DOHH2 (cell line): ENCODE results near the gene PRUNE1.

ENCODE experiments used
- H3F3A ChIP-seq: fragments of 200-600 bp; sonication (generic), shearing (Covaris generic); 2 replicates; pipeline ENCODE4 v1.6.0; 2016; ENCODE audit warnings: antibody characterized with exemption, mild to moderate bottlenecking; ENCODE audit not compliant: control insufficient read depth, insufficient read depth
- H3K27ac ChIP-seq: fragments of 200-600 bp; sonication (generic); 2 replicates; pipeline ENCODE4 v1.5.1; 2014; ENCODE audit warnings: low read depth, mild to moderate bottlenecking, low read length, moderate library complexity
- H3K27me3 ChIP-seq: fragments of 200-600 bp; sonication (generic); 2 replicates; pipeline ENCODE4 v1.6.1; 2014; ENCODE audit warnings: mild to moderate bottlenecking, low read length, mixed read lengths; ENCODE audit not compliant: control insufficient read depth
- H3K36me3 ChIP-seq: fragments of 200-600 bp; sonication (generic); 2 replicates; pipeline ENCODE4 v1.6.1; 2014; ENCODE audit warnings: mild to moderate bottlenecking, low read length, moderate library complexity, mixed read lengths; ENCODE audit not compliant: control insufficient read depth
- H3K4me1 ChIP-seq: fragments of 200-600 bp; sonication (generic); 2 replicates; pipeline ENCODE4 v1.6.1; 2014; ENCODE audit warnings: mild to moderate bottlenecking, low read length, mixed read lengths; ENCODE audit not compliant: control insufficient read depth
- H3K4me2 ChIP-seq: fragments of 200-600 bp; sonication (generic); 2 replicates; pipeline ENCODE4 v1.6.0; 2014; ENCODE audit warnings: mild to moderate bottlenecking, low read length, moderate library complexity
- H3K4me3 ChIP-seq: fragments of 200-600 bp; sonication (generic); 2 replicates; pipeline ENCODE4 v1.5.1; 2014; ENCODE audit warnings: mild to moderate bottlenecking, low read length, mixed read lengths
- H3K79me2 ChIP-seq: fragments of 200-600 bp; sonication (generic); 2 replicates; pipeline ENCODE4 v1.6.1; 2014; ENCODE audit warnings: mild to moderate bottlenecking, low read length, mixed read lengths; ENCODE audit not compliant: control insufficient read depth
- H3K9me2 ChIP-seq: fragments of 200-600 bp; sonication (generic); replicated peaks from 2 replicates; pipeline ENCODE4 v1.6.1; 2014; ENCODE audit warnings: mild to moderate bottlenecking, low read length, mixed read lengths; ENCODE audit not compliant: control insufficient read depth
- H3K9me3 ChIP-seq: fragments of 200-600 bp; sonication (generic); 2 replicates; pipeline ENCODE4 v1.6.1; 2014; ENCODE audit warnings: antibody characterized with exemption, low read length, mixed read lengths; ENCODE audit not compliant: control insufficient read depth, insufficient read depth
- H4K20me1 ChIP-seq: fragments of 200-600 bp; sonication (generic); 2 replicates; pipeline ENCODE4 v1.6.0; 2014; ENCODE audit warnings: low read depth, mild to moderate bottlenecking, antibody characterized with exemption, low read length, moderate library complexity; ENCODE audit not compliant: control insufficient read depth, insufficient read depth
- CTCF ChIP-seq: fragments of 200-600 bp; sonication (generic); IDR thresholded peaks from one replicate; pipeline ENCODE4 v1.5.1; 2014; ENCODE audit warnings: antibody characterized with exemption, mild to moderate bottlenecking, low read depth, low read length; ENCODE audit not compliant: poor library complexity, severe bottlenecking
- EZH2phosphoT487 ChIP-seq: fragments of 200-600 bp; sonication (generic); IDR thresholded peaks from 2 replicates; pipeline ENCODE4 v1.6.1; 2017; ENCODE audit warnings: borderline replicate concordance, mild to moderate bottlenecking, antibody characterized with exemption, low read length, moderate library complexity, mixed read lengths

Gene PRUNE1

GRCh38 chr1:151062741-151063371, 54.6 kb downstream of the PRUNE1 start:
- H3K9me2 ChIP-seq = no peaks in the 10 kb centered on the region
- H3K9me3 ChIP-seq = no peaks in the 10 kb centered on the region
- TF ChIP-seq EZH2phosphoT487 (no peak), CTCF (no peak)
- peaks cover 24% of the 10 kb centered on the region for H3K4me1 ChIP-seq
- peaks cover 17% of the 10 kb centered on the region for H3K36me3 ChIP-seq
- peaks cover 5% of the 10 kb centered on the region for H3F3A ChIP-seq
- no peak overlapping the region for H3K4me3 ChIP-seq
- no peaks in the 10 kb centered on the region for H3K27me3 ChIP-seq
- peaks cover 36% of the 10 kb centered on the region for H3K79me2 ChIP-seq
- H3K4me2 ChIP-seq = no peak overlapping the region
- H3K27ac ChIP-seq = no peak overlapping the region
- H4K20me1 ChIP-seq = peaks cover 7% of the 10 kb centered on the region; the same call in 1 of the 2 replicates

- H3K9me2 ChIP-seq = no peaks in the 10 kb centered on the region
- H3K9me3 ChIP-seq = no peaks in the 10 kb centered on the region
- no peaks in the 10 kb centered on the region for H4K20me1 ChIP-seq
- no peak overlapping the region for H3K4me3 ChIP-seq
- peaks cover 16% of the 10 kb centered on the region for H3F3A ChIP-seq
- no peak for TF ChIP-seq EZH2phosphoT487
- no peak for TF ChIP-seq CTCF
- peaks cover 23% of the 10 kb centered on the region for H3K79me2 ChIP-seq
- no peak overlapping the region for H3K27ac ChIP-seq
- peaks cover 13% of the 10 kb centered on the region for H3K36me3 ChIP-seq
- no peaks in the 10 kb centered on the region for H3K27me3 ChIP-seq
- H3K4me1 ChIP-seq = peaks cover 23% of the 10 kb centered on the region
- H3K4me2 ChIP-seq = no peak overlapping the region
These were observed 56.9 kb downstream of the PRUNE1 start for GRCh38 chr1:151065089-151065645.

- peaks cover 18% of the 10 kb centered on the region for H3K4me1 ChIP-seq
- peaks cover 20% of the 10 kb centered on the region for H3K36me3 ChIP-seq
- H3K27ac ChIP-seq = no peak overlapping the region
- H3K27me3 ChIP-seq = no peaks in the 10 kb centered on the region
- no peaks in the 10 kb centered on the region for H3K9me2 ChIP-seq
- peaks cover 16% of the 10 kb centered on the region for H3F3A ChIP-seq
- no peak overlapping the region for H3K4me3 ChIP-seq
- no peaks in the 10 kb centered on the region for H3K9me3 ChIP-seq
- TF ChIP-seq CTCF (no peak), EZH2phosphoT487 (no peak)
- no peaks in the 10 kb centered on the region for H4K20me1 ChIP-seq
- peaks cover 20% of the 10 kb centered on the region for H3K79me2 ChIP-seq
- H3K4me2 ChIP-seq = no peak overlapping the region
These were observed 58.9 kb downstream of the PRUNE1 start for GRCh38 chr1:151067185-151067584.
